GM12878 (cell line): ENCODE results near the gene RTN4R.

Experiments used
- CEBPZ ChIP-seq: fragments of 150-350 bp; IDR thresholded peaks from 2 replicates; pipeline ENCODE4 v1.6.1; 2016; ENCODE audit warnings: low read depth, low read length
- CTCF ChIP-seq, 3 experiments: IDR thresholded peaks in 2 of 3; conservative IDR thresholded peaks in 1 of 3; 2 replicates each; pipeline ENCODE4 v1.5.1; 2011; ENCODE audit warnings: low read depth in 3 of 3, low read length in 3 of 3, mild to moderate bottlenecking in 3 of 3, control low read depth in 2 of 3, moderate library complexity in 2 of 3, inconsistent platforms in 1 of 3, mixed read lengths in 1 of 3; ENCODE audit not compliant: control insufficient read depth in 2 of 3, insufficient read depth in 1 of 3; ENCODE audit errors: extremely low read depth in 1 of 3
- EP300 ChIP-seq, 2 experiments: fragments of 150-350 bp in 1 of 2; IDR thresholded peaks; 2 replicates each; pipeline ENCODE4 v1.6.1; 2011 to 2012; ENCODE audit warnings: low read depth in 2 of 2, low read length in 2 of 2, borderline replicate concordance in 1 of 2, improper control_type of control experiment in 1 of 2, inconsistent platforms in 1 of 2; ENCODE audit not compliant: control insufficient read depth in 1 of 2
- EZH2 ChIP-seq: IDR thresholded peaks from 2 replicates; pipeline ENCODE4 v1.6.1; 2012; ENCODE audit warnings: low read depth, mild to moderate bottlenecking, control low read depth, inconsistent platforms, low read length, borderline replicate concordance; ENCODE audit not compliant: control insufficient read depth
- POLR2A ChIP-seq: IDR thresholded peaks from 2 replicates; pipeline ENCODE4 v1.6.1; 2011; ENCODE audit warnings: low read depth, mild to moderate bottlenecking, low read length
- RCOR1 ChIP-seq: conservative IDR thresholded peaks from 2 replicates; pipeline ENCODE4 v1.6.1; 2012; ENCODE audit warnings: low read depth, low read length, improper control_type of control experiment
- SREBF1 ChIP-seq: IDR thresholded peaks from 2 replicates; pipeline ENCODE4 v1.6.1; 2012; ENCODE audit warnings: mild to moderate bottlenecking, low read length

- TF ChIP-seq POLR2A: no peak
- TF ChIP-seq CEBPZ: no peak
- no peak for TF ChIP-seq CTCF (IDR thresholded peaks at IDR 0.05 in 2 of 3, conservative IDR thresholded peaks at IDR 0.05 in 1 of 3; ENCODE audit: control insufficient read depth in 2 of 3, extremely low read depth in 1 of 3, insufficient read depth in 1 of 3, low read depth in 3 of 3, low read length in 3 of 3)
- TF ChIP-seq RCOR1: no peak
- TF ChIP-seq EZH2: no peak
- TF ChIP-seq EP300 (IDR thresholded peaks at IDR 0.05; ENCODE audit: borderline replicate concordance in 1 of 2, control insufficient read depth in 1 of 2, low read depth in 2 of 2, low read length in 2 of 2): no peak
- no peak for TF ChIP-seq SREBF1
These were observed 55.9 kb downstream of the RTN4R start for GRCh38 chr22:20211997-20212753.
